ENCODE measurements around the gene ST6GALNAC3. TPM values are rescaled to one million over a fixed set of nuclear protein-coding genes. Genes with fewer than 3 reads are reported as not detected.

Gene ST6GALNAC3
- total RNA-seq, 1 experiment from 2014 or later: 4.8 TPM

- DNase-seq: peak; percentile 49
- H2AFZ ChIP-seq (ENCODE audit: low read length): 0 out of 2 replicates have a peak overlapping the region, but pooled peaks have one; percentile 54
These were observed 206.8 kb downstream of the ST6GALNAC3 start for GRCh38 chr1:76281306-76281705.

GRCh38 chr1:76284842-76285241, 210.3 kb downstream of the ST6GALNAC3 start:
- no peak for DNase-seq
- Histone ChIP-seq H3K27ac (ENCODE audit: low read length) (peak overlapping the region; percentile 95; the same call in 1 of the 2 replicates), H2AFZ (ENCODE audit: low read length) (peak overlapping the region; percentile 23), H4K20me1 (ENCODE audit: insufficient read depth, low read depth, low read length) (no peaks in the 10 kb centered on the region), H3K9ac (ENCODE audit: low read length) (no peak overlapping the region), H3K79me2 (ENCODE audit: low read length) (no peaks in the 10 kb centered on the region), H3K4me2 (ENCODE audit: low read depth, low read length, poor library complexity, severe bottlenecking) (no peak overlapping the region), H3K27me3 (ENCODE audit: low read length) (no peaks in the 10 kb centered on the region), H3K4me1 (ENCODE audit: low read length) (peaks cover 80% of the 10 kb centered on the region), H3K4me3 (ENCODE audit: low read length) (no peak overlapping the region), H3K9me2 (replicated peaks; ENCODE audit: insufficient read depth, low read length) (no peaks in the 10 kb centered on the region), H3K36me3 (ENCODE audit: insufficient read depth, low read length) (no peaks in the 10 kb centered on the region), H3K9me3 (ENCODE audit: low read length) (no peaks in the 10 kb centered on the region)

More at GRCh38 chr1:76281306-76281705, 206.8 kb downstream of the ST6GALNAC3 start:
- Histone ChIP-seq H3K4me3 (ENCODE audit: low read length) (no peak overlapping the region), H3K4me2 (ENCODE audit: low read depth, low read length, poor library complexity, severe bottlenecking) (peak overlapping the region; percentile 41), H3K9me3 (ENCODE audit: low read length) (no peaks in the 10 kb centered on the region), H3K9ac (ENCODE audit: low read length) (peak overlapping the region; percentile 1; the same call in 1 of the 2 replicates), H4K20me1 (ENCODE audit: insufficient read depth, low read depth, low read length) (no peaks in the 10 kb centered on the region), H3K79me2 (ENCODE audit: low read length) (no peaks in the 10 kb centered on the region), H3K27me3 (ENCODE audit: low read length) (no peaks in the 10 kb centered on the region), H3K27ac (ENCODE audit: low read length) (peak overlapping the region; percentile 32; the same call in 1 of the 2 replicates), H3K4me1 (ENCODE audit: low read length) (peaks cover 60% of the 10 kb centered on the region), H3K36me3 (ENCODE audit: insufficient read depth, low read length) (no peaks in the 10 kb centered on the region), H3K9me2 (replicated peaks; ENCODE audit: insufficient read depth, low read length) (no peaks in the 10 kb centered on the region)

DNA sequence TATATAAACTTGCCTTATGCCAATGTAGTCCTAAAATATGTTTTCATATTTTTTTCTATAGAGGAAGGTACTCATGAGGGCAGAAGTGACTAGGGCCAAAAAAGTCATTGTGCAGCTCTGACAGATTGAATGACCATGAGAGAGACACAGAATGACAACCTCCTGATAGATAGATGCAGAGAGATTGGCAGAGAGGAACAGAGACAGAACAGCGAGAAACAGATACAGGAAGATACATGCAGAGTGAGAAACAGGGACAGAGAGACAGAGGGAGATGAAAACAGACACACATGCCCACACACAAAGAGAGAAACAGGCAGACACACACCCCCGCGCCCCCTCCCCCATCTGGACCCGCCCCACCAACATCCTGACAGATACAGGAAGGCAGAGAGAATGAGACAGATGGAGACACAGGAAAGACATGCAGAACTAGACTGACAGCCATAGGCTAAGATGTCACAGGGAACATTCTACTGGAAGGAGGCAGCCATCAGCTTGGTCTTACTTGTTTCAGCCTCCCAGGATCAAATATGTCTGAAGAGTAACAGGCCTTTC, 211.1 kb downstream of the ST6GALNAC3 start:
- Histone ChIP-seq H3K36me3 (ENCODE audit: insufficient read depth, low read length) (no peaks in the 10 kb centered on the region), H3K9ac (ENCODE audit: low read length) (peak overlapping the region; percentile 36), H3K4me2 (ENCODE audit: low read depth, low read length, poor library complexity, severe bottlenecking) (peak overlapping the region; percentile 29), H4K20me1 (ENCODE audit: insufficient read depth, low read depth, low read length) (no peaks in the 10 kb centered on the region), H2AFZ (ENCODE audit: low read length) (peak overlapping the region; percentile 14; the same call in 1 of the 2 replicates), H3K4me1 (ENCODE audit: low read length) (peaks cover 80% of the 10 kb centered on the region), H3K27me3 (ENCODE audit: low read length) (no peaks in the 10 kb centered on the region), H3K9me3 (ENCODE audit: low read length) (no peaks in the 10 kb centered on the region), H3K9me2 (replicated peaks; ENCODE audit: insufficient read depth, low read length) (no peaks in the 10 kb centered on the region), H3K79me2 (ENCODE audit: low read length) (no peaks in the 10 kb centered on the region), H3K4me3 (ENCODE audit: low read length) (no peak overlapping the region), H3K27ac (ENCODE audit: low read length) (peak overlapping the region; percentile 95)
- peak; percentile 48 for DNase-seq

GRCh38 chr1:76287917-76288316, 213.4 kb downstream of the ST6GALNAC3 start:
- no peak for DNase-seq
- Histone ChIP-seq H3K27ac (ENCODE audit: low read length) (peak overlapping the region; percentile 95), H4K20me1 (ENCODE audit: insufficient read depth, low read depth, low read length) (no peaks in the 10 kb centered on the region), H3K27me3 (ENCODE audit: low read length) (no peaks in the 10 kb centered on the region), H3K4me2 (ENCODE audit: low read depth, low read length, poor library complexity, severe bottlenecking) (no peak overlapping the region), H3K79me2 (ENCODE audit: low read length) (no peaks in the 10 kb centered on the region), H3K9me2 (replicated peaks; ENCODE audit: insufficient read depth, low read length) (no peaks in the 10 kb centered on the region), H3K9me3 (ENCODE audit: low read length) (no peaks in the 10 kb centered on the region), H2AFZ (ENCODE audit: low read length) (peak overlapping the region; percentile 11; the same call in 1 of the 2 replicates), H3K4me1 (ENCODE audit: low read length) (peaks cover 88% of the 10 kb centered on the region), H3K4me3 (ENCODE audit: low read length) (no peak overlapping the region), H3K36me3 (ENCODE audit: insufficient read depth, low read length) (no peaks in the 10 kb centered on the region), H3K9ac (ENCODE audit: low read length) (no peak overlapping the region; the same call in 1 of the 2 replicates)

DNA sequence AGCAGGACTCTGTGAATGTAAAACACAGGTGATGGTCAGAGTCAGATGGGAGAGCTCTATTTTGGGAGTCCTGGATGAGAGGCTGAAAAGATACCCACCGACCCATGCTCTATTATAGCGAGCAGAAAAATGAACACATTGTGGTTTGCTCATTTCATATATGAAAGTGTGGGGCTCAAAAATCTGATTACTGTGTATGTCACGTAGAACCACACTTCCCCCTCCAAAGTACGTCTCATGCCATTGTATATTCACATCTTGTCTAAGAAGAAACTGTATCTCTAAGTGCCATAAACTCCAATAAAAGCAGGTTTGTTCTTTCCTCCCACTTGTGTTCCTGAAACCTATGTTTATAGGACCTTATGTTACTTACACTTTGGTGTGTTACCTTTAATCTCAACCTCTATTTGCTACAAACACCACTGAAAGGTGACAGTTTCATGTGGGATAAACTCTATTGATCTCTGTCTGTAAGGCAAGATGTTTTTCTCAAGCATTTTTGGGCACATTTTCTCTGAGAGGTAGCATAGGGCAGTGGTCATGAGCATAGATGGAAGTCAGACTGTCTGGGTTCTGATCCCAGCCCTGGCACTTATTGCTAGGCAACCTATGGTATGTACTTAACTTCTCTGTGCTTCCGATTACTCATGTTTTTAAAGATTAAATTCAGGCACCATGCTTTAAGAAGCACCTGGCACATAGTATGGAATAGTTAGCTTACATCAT, 214.4 kb downstream of the ST6GALNAC3 start:
- H3K4me2 ChIP-seq (ENCODE audit: low read depth, low read length, poor library complexity, severe bottlenecking): no peak overlapping the region
- peak; percentile 46 for DNase-seq
- peak overlapping the region; percentile 95 for H3K27ac ChIP-seq (ENCODE audit: low read length)
- no peaks in the 10 kb centered on the region for H3K9me2 ChIP-seq (replicated peaks; ENCODE audit: insufficient read depth, low read length)
- no peaks in the 10 kb centered on the region for H3K9me3 ChIP-seq (ENCODE audit: low read length)
- H3K27me3 ChIP-seq (ENCODE audit: low read length): no peaks in the 10 kb centered on the region
- peak overlapping the region; percentile 17 for H3K9ac ChIP-seq (ENCODE audit: low read length)
- H3K4me1 ChIP-seq (ENCODE audit: low read length): peaks cover 98% of the 10 kb centered on the region
- 0 out of 2 replicates have a peak overlapping the region, but pooled peaks have one; percentile 21 for H2AFZ ChIP-seq (ENCODE audit: low read length)
- no peaks in the 10 kb centered on the region for H4K20me1 ChIP-seq (ENCODE audit: insufficient read depth, low read depth, low read length)
- H3K4me3 ChIP-seq (ENCODE audit: low read length): no peak overlapping the region
- H3K79me2 ChIP-seq (ENCODE audit: low read length): no peaks in the 10 kb centered on the region
- H3K36me3 ChIP-seq (ENCODE audit: insufficient read depth, low read length): no peaks in the 10 kb centered on the region

GRCh38 chr1:76289692-76290091, 215.1 kb downstream of the ST6GALNAC3 start:
- peak; percentile 73 for DNase-seq
- Histone ChIP-seq H3K9me2 (replicated peaks; ENCODE audit: insufficient read depth, low read length) (no peaks in the 10 kb centered on the region), H3K9me3 (ENCODE audit: low read length) (no peaks in the 10 kb centered on the region), H3K79me2 (ENCODE audit: low read length) (no peaks in the 10 kb centered on the region), H3K9ac (ENCODE audit: low read length) (0 out of 2 replicates have a peak overlapping the region, but pooled peaks have one; percentile 0), H3K4me3 (ENCODE audit: low read length) (no peak overlapping the region), H3K27me3 (ENCODE audit: low read length) (no peaks in the 10 kb centered on the region), H4K20me1 (ENCODE audit: insufficient read depth, low read depth, low read length) (no peaks in the 10 kb centered on the region), H3K36me3 (ENCODE audit: insufficient read depth, low read length) (no peaks in the 10 kb centered on the region), H3K4me2 (ENCODE audit: low read depth, low read length, poor library complexity, severe bottlenecking) (peak overlapping the region; percentile 10), H3K27ac (ENCODE audit: low read length) (peak overlapping the region; percentile 95), H3K4me1 (ENCODE audit: low read length) (peaks cover 100% of the 10 kb centered on the region), H2AFZ (ENCODE audit: low read length) (no peak overlapping the region)

- Histone ChIP-seq H3K4me3 (ENCODE audit: low read length) (no peak overlapping the region), H3K9ac (ENCODE audit: low read length) (peak overlapping the region; percentile 45), H3K4me2 (ENCODE audit: low read depth, low read length, poor library complexity, severe bottlenecking) (peak overlapping the region; percentile 11), H3K4me1 (ENCODE audit: low read length) (peaks cover 100% of the 10 kb centered on the region), H3K36me3 (ENCODE audit: insufficient read depth, low read length) (no peaks in the 10 kb centered on the region), H4K20me1 (ENCODE audit: insufficient read depth, low read depth, low read length) (no peaks in the 10 kb centered on the region), H3K27ac (ENCODE audit: low read length) (peak overlapping the region; percentile 95), H3K27me3 (ENCODE audit: low read length) (no peaks in the 10 kb centered on the region), H3K9me3 (ENCODE audit: low read length) (no peaks in the 10 kb centered on the region), H3K9me2 (replicated peaks; ENCODE audit: insufficient read depth, low read length) (no peaks in the 10 kb centered on the region), H2AFZ (ENCODE audit: low read length) (peak overlapping the region; percentile 31; the same call in 1 of the 2 replicates), H3K79me2 (ENCODE audit: low read length) (no peaks in the 10 kb centered on the region)
- DNase-seq: no peak
These were observed 215.7 kb downstream of the ST6GALNAC3 start for GRCh38 chr1:76290271-76290670.

DNA sequence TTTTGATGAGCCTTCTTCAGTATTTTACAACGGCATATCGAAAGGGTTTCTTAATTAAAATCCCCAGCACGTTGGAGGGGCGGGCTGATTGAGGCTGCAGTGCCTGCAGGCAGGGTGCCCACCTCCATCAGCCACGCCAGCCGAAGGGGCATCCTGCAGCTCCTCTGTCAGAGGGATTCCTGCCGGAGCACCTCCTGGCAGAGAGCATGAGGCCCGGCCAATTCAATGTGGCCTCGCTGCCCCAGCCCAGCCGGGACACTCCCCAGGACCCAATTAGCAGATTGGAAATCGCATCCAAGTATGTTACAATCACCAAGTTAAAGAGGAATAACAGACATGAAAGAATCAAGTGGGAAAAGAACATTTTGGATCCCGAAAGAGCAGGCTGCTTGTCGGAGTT, 216.6 kb downstream of the ST6GALNAC3 start:
- peak overlapping the region; percentile 45 for H3K9ac ChIP-seq (ENCODE audit: low read length)
- peaks cover 100% of the 10 kb centered on the region for H3K4me1 ChIP-seq (ENCODE audit: low read length)
- H3K36me3 ChIP-seq (ENCODE audit: insufficient read depth, low read length): no peaks in the 10 kb centered on the region
- no peak overlapping the region for H3K4me3 ChIP-seq (ENCODE audit: low read length)
- no peak for DNase-seq
- H3K27ac ChIP-seq (ENCODE audit: low read length): peak overlapping the region; percentile 95
- no peaks in the 10 kb centered on the region for H3K9me2 ChIP-seq (replicated peaks; ENCODE audit: insufficient read depth, low read length)
- H3K9me3 ChIP-seq (ENCODE audit: low read length): no peaks in the 10 kb centered on the region
- H3K79me2 ChIP-seq (ENCODE audit: low read length): no peaks in the 10 kb centered on the region
- peak overlapping the region; percentile 31; the same call in 1 of the 2 replicates for H2AFZ ChIP-seq (ENCODE audit: low read length)
- no peaks in the 10 kb centered on the region for H4K20me1 ChIP-seq (ENCODE audit: insufficient read depth, low read depth, low read length)
- no peaks in the 10 kb centered on the region for H3K27me3 ChIP-seq (ENCODE audit: low read length)
- peak overlapping the region; percentile 11 for H3K4me2 ChIP-seq (ENCODE audit: low read depth, low read length, poor library complexity, severe bottlenecking)
